DND-41 (cell line): Measurements from ENCODE around the gene RNF213.

Experiments
- ATAC-seq: fragments of 200-7000 bp; cut with Tn5 transposase; 3 replicates; pipeline ENCODE4 v1.9.1; 2021; ENCODE audit warnings: low read depth; ENCODE audit not compliant: insufficient read depth
- DNase-seq: peaks from one replicate; pipeline ENCODE4 v3.0.0-alpha.2; 2020
- H2AFZ ChIP-seq: 2 replicates; pipeline ENCODE4 v1.6.0; 2012; ENCODE audit warnings: low read depth, low read length
- H3K27ac ChIP-seq: 2 replicates; pipeline ENCODE4 v1.5.1; 2012; ENCODE audit warnings: low read length, inconsistent platforms
- H3K27me3 ChIP-seq: fragments of 200-600 bp; sonication (generic); 2 replicates; pipeline ENCODE4 v1.6.0; 2012; ENCODE audit warnings: low read length, mild to moderate bottlenecking, inconsistent platforms; ENCODE audit not compliant: insufficient read depth, poor library complexity
- H3K36me3 ChIP-seq: 2 replicates; pipeline ENCODE4 v1.5.1; 2012; ENCODE audit warnings: low read length, inconsistent platforms; ENCODE audit not compliant: insufficient read depth
- H3K4me1 ChIP-seq: 2 replicates; pipeline ENCODE4 v1.5.1; 2012; ENCODE audit warnings: mild to moderate bottlenecking, low read length; ENCODE audit not compliant: insufficient read depth
- H3K4me2 ChIP-seq: 2 replicates; pipeline ENCODE4 v1.6.0; 2012; ENCODE audit warnings: mild to moderate bottlenecking, moderate library complexity, low read length, inconsistent platforms; ENCODE audit not compliant: insufficient read depth
- H3K4me3 ChIP-seq, 2 experiments: fragments of 200-600 bp in 1 of 2; shearing (Covaris generic) in 1 of 2; 2 replicates each; pipeline ENCODE4 v1.5.1; 2012 to 2016; ENCODE audit warnings: inconsistent platforms in 2 of 2, low read length in 2 of 2, mild to moderate bottlenecking in 2 of 2, low read depth in 1 of 2, moderate library complexity in 1 of 2
- H3K79me2 ChIP-seq: 2 replicates; pipeline ENCODE4 v1.6.0; 2012; ENCODE audit warnings: low read length, inconsistent platforms; ENCODE audit not compliant: insufficient read depth
- H3K9ac ChIP-seq: 2 replicates; pipeline ENCODE4 v1.6.0; 2012; ENCODE audit warnings: low read depth, mild to moderate bottlenecking, inconsistent platforms, low read length, moderate library complexity
- H3K9me3 ChIP-seq: 2 replicates; pipeline ENCODE4 v1.5.1; 2012; ENCODE audit warnings: low read length, moderate library complexity, mild to moderate bottlenecking, inconsistent platforms; ENCODE audit not compliant: insufficient read depth, severe bottlenecking
- H4K20me1 ChIP-seq: 2 replicates; pipeline ENCODE4 v1.6.0; 2012; ENCODE audit warnings: low read length; ENCODE audit not compliant: insufficient read depth
- EZH2 ChIP-seq: IDR thresholded peaks from 3 replicates; pipeline ENCODE4 v1.6.1; 2012; ENCODE audit warnings: borderline replicate concordance, low read depth, mild to moderate bottlenecking, moderate library complexity, low read length, inconsistent platforms; ENCODE audit not compliant: severe bottlenecking
- TF ChIP-seq, protein P1 (sequence below): IDR thresholded peaks from 2 replicates; pipeline ENCODE4 v1.5.1; 2012; ENCODE audit warnings: borderline replicate concordance, low read length, moderate library complexity, mild to moderate bottlenecking; ENCODE audit not compliant: poor library complexity, severe bottlenecking; ENCODE audit errors: extremely low read depth

RNF213 gene

DNA sequence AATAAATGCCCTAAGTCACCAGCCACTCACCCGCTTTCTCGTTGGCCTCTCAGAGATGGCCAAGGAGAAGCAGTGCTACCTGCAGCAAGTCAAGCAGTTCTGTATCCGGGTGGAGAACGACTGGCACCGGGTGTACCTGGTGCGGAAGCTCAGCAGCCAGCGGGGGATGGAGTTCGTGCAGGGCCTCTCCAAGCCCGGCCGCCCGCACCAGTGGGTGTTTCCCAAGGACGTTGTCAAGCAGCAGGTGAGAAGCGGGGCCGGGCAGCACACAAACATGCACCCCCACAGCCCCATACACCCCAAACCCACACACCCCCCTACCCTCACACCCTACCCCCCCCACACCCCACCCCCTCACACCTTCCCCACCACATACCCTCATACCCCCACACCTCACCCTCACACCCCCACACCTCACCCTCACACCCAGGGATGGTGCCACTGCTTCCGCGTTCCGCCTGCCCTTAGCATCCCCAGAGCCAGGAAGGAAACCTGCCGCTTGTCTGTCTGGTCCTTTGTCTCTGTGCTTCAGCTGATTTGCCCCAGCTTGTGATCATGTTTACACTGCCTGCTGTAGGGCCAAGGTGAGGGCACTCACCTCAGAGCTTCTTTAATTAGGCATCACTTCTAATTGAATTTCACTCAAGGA lies 112.4 kb downstream of the RNF213 start:
- no peak overlapping the region for H3K4me3 ChIP-seq
- H3K9ac ChIP-seq: no peak overlapping the region
- no peaks in the 10 kb centered on the region for H3K9me3 ChIP-seq
- DNase-seq (no peak), ATAC-seq (no peak)
- no peak overlapping the region for H3K27ac ChIP-seq
- TF ChIP-seq, protein P1, sequence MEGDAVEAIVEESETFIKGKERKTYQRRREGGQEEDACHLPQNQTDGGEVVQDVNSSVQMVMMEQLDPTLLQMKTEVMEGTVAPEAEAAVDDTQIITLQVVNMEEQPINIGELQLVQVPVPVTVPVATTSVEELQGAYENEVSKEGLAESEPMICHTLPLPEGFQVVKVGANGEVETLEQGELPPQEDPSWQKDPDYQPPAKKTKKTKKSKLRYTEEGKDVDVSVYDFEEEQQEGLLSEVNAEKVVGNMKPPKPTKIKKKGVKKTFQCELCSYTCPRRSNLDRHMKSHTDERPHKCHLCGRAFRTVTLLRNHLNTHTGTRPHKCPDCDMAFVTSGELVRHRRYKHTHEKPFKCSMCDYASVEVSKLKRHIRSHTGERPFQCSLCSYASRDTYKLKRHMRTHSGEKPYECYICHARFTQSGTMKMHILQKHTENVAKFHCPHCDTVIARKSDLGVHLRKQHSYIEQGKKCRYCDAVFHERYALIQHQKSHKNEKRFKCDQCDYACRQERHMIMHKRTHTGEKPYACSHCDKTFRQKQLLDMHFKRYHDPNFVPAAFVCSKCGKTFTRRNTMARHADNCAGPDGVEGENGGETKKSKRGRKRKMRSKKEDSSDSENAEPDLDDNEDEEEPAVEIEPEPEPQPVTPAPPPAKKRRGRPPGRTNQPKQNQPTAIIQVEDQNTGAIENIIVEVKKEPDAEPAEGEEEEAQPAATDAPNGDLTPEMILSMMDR: no peak
- TF ChIP-seq EZH2: no peak
- no peaks in the 10 kb centered on the region for H3K27me3 ChIP-seq
- H4K20me1 ChIP-seq: no peaks in the 10 kb centered on the region
- no peaks in the 10 kb centered on the region for H3K79me2 ChIP-seq
- no peaks in the 10 kb centered on the region for H3K4me1 ChIP-seq
- peaks cover 94% of the 10 kb centered on the region for H3K36me3 ChIP-seq
- no peak overlapping the region for H2AFZ ChIP-seq
- H3K4me2 ChIP-seq: no peak overlapping the region

DNA sequence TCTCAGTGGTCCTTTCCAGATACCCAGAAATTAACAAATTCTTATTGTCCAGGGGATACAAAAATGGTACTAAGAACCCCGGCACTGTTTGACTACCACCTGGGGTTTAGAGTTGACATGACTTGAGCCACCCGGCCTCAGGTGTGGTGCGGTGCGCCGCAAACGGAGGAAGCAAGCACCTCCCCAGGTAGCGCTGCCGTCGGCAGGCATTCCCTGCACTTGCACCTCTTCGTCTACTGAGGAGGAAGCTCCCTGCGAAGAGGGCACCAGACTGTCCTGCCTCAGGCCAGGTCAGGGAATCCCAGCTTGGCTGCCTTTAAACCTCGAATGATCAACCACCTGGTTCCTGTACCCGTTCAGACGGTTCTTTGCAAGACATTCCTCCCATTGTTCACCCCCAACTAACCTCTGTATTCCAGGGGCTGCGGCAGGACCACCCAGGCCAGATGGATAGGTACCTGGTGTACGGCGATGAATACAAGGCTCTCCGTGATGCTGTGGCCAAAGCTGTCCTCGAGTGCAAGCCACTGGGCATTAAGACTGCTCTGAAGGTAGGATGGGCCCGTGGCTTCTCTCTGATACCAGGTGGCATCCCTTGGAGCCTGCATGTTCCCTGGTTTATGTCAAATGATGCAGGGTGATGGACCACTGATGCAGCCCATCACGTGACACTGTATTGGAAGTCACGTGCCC lies 113.5 kb downstream of the RNF213 start:
- Histone ChIP-seq H2AFZ (no peak overlapping the region), H3K4me3 (no peak overlapping the region), H3K4me2 (no peak overlapping the region), H3K9ac (no peak overlapping the region), H3K79me2 (no peaks in the 10 kb centered on the region), H3K27ac (no peak overlapping the region), H3K9me3 (no peaks in the 10 kb centered on the region), H3K36me3 (peaks cover 96% of the 10 kb centered on the region), H3K27me3 (no peaks in the 10 kb centered on the region), H3K4me1 (no peaks in the 10 kb centered on the region), H4K20me1 (no peaks in the 10 kb centered on the region)
- ATAC-seq (no peak), DNase-seq (no peak)
- TF ChIP-seq, protein P1: no peak
- TF ChIP-seq EZH2: no peak

DNA sequence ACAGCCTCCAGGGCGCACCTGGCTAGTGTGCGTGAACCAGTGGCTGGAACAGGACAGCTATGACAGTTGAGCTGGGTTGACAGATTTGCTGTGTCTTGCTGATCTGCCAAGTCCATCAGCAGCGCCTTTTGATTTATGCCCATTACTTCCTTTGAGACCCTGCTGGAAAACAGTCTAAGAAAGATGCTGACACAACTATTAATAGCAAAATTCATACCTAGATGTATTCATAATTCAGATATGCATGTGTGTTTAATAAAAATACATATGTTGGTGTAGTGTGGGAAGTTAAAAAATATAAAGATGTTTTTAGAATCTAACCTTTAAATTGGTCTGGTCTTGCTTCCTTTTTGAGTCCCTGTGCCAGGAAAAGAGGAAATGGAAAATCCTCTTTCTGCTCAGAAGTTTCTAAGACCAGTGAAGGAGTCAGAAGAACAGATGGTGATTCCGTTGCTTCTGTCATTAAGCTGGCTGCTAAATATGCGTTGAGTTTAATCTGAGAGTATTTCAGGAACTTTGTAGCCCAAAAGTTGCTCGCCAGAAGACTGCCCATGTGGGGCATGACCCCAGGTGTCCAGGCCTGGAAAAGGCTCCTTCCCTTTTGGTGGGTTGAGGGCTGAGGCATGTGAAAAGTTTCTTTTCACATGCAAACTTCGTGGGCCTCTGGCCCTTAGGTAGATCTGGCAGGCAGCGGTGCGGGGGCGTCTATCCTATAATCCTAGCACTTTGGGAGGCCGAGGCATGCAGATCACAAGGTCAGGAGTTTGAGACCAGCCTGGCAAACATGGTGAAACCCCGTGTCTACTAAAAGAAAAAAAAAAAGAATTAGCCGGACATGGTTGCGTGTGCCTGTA lies 114.3 kb downstream of the RNF213 start:
- ATAC-seq (no peak), DNase-seq (no peak)
- H3K9me3 ChIP-seq: no peaks in the 10 kb centered on the region
- H3K4me1 ChIP-seq: no peaks in the 10 kb centered on the region
- no peaks in the 10 kb centered on the region for H3K27me3 ChIP-seq
- H3K36me3 ChIP-seq: peaks cover 96% of the 10 kb centered on the region
- H3K27ac ChIP-seq: no peak overlapping the region
- no peak overlapping the region for H3K4me2 ChIP-seq
- no peak overlapping the region for H2AFZ ChIP-seq
- H3K4me3 ChIP-seq: no peak overlapping the region
- TF ChIP-seq, protein P1: no peak
- TF ChIP-seq EZH2: no peak
- no peak overlapping the region for H3K9ac ChIP-seq
- no peaks in the 10 kb centered on the region for H3K79me2 ChIP-seq
- H4K20me1 ChIP-seq: no peaks in the 10 kb centered on the region
